MV-4-11 (cell line): ENCODE measurements around the gene ACSL6.

ENCODE experiments used
- DNase-seq: peaks from one replicate; lab custom pipeline; 2025; lab: John Stamatoyannopoulos, UW

ACSL6 gene

GRCh38 chr5:131939690-131940345 lies 71.6 kb downstream of the ACSL6 start:
- no peak for DNase-seq

GRCh38 chr5:131932235-131932634 lies 79.2 kb downstream of the ACSL6 start:
- no peak for DNase-seq

- no peak for DNase-seq
These were observed 82.5 kb downstream of the ACSL6 start for GRCh38 chr5:131928957-131929356.

DNA sequence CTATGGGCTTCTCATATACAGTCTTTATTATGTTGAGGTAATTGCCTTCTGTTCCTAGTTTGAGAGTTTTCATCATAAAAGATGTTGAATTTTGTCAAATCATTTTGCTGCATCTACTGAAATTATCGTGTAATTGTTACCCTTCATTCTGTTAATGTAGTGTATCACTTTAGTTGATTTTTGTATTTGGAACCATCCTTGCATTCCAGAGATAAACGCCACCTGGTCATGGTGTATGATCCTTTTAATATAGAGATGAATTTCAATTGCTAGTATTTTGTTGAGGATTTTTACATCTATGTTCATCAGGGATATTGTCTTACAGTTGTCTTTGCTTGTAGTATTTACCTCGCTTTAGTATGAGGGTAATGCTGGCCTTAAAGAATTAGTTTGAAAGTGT lies 85.3 kb downstream of the ACSL6 start:
- DNase-seq = no peak

DNA sequence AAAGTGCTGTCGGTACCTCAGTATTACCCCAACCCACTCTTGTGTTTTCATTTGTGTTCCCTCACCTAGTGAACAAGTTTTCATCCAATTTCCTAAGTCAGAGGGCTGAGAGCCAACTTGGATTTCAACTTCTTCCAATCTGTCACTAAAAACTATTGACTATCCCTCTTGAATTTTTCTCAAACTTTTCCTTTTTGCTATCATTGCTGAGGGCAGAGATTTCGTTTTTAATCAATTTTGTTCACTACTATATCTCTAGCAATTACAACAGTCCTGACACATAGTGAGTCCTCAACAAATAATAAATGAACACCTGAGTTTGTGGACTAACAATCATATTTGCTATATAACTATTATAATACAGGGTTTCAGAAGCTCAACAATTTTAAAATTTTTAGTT lies 95.0 kb downstream of the ACSL6 start:
- DNase-seq = no peak

DNA sequence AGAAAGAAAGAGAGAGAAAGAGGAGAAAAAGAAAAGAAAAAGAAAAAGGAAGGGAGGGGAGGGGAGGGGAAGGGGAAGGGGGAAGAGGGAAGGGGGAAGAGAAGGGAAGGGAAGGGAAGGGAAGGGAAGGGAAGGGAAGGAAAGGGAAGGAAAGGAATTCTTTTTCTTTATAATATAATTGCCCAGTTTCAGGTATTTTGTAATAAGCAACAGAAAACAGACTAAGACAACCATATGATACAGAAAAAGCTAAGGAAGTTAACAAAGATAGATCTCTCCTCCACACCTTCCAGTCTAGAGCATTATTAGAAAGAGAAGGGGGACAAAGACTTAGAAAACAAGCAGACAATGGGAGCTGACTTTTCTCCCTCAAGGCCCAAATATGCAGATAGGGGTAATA lies 97.0 kb downstream of the ACSL6 start:
- DNase-seq = no peak

DNA sequence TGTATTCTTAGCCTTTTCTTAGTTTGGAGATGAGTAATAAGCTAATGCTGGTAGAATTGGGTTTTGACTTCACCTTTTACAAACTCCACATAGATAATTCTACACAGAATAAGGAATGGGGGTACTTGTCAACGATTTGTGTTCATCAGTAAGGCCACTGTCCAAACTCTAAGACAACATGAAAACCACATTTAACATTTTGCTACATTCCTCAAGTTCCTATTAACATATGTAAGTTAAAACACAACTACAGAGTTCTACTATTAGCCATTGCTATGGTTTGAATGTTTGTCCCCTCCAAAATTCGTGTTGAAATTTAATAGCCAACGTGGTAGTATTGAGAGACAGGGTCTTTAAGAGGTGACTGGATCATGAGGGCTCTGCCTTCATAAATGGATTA lies 97.9 kb downstream of the ACSL6 start:
- DNase-seq = no peak

DNA sequence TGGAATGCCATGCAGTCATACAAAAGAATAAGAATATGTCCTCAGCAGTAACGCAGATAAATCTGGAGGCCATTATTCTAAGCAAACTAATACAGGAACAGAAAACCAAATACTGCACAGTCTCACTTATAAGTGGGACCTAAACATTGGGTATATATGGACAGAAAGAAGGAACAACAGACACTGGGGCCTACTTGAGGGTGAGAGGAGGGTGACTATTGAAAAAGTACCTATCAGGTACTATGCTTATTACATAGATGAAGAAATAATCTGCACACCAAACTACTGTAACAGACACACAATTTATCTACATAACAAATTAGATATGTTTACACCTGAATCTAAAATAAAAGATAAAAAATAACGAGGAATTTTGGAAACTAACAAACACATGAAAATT lies 104.8 kb downstream of the ACSL6 start:
- no peak for DNase-seq

DNA sequence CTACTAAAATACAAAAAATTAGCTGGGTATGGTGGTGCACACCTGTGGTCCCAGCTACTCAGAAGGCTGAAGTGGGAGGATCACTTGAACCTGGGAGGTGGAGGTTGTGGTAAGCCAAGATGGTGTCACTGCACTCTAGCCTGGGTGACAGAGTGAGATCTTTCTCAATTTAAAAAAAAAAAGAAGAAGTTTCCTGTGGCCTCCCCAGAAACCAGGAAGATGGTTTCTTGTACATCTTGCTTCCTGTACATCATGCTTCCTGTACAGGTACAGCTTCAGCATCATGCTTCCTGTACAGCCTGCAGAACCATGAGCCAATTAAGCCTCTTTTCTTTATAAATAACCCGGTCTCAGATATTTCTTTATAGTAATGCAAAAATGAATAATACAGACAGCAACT lies 109.2 kb downstream of the ACSL6 start:
- DNase-seq = peak; percentile 8
